ENCODE data around the gene PXDC1. TPM values are rescaled to one million over a fixed set of nuclear protein-coding genes. Genes with fewer than 3 reads are reported as not detected.

Gene PXDC1
- total RNA-seq, 2 experiments from 2014 or later: 0.47 TPM; not detected in 1

DNA sequence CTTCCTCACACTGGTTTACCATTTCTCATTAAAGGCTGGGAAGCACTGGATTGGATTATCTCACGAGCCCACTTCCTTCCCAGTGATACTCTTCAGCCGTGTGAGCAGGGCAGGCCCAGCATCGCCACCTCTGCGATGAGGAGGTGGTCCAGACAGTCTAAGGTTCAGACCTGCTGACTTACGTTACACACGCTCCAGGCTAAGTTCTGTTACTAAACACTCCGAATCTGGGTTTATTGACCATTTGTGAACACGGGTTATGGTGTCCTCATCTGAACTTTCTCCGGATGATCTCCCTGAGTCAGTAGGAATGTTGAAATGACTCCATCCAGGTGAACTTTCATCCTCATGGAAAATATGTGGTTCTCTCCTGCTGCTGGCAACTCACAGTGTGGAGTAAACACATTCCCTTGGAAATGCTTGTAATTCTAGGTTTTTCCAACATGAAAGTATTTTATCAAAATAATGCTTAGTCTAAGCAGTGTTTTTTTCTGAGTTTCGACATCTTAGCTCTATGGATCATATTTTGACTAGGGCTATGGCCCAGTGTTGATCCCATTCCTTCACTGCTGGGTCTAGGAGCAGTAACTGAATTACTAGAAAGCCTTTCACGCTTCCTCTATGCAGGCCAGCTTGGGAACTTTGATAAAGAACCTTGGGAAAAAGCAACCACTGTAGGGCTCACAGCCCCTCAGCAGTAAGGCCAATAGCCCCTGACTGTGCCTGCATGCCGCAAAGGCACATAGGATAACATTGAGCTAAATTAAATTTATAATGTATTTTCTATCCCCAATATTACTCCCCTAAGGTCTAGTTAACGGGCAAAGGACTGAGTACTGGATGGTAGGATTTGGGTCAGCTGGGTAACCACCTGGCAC, 37.7 kb upstream of the PXDC1 start:
- H3K4me1 Mint-ChIP-seq: no peaks in the 10 kb centered on the region

DNA sequence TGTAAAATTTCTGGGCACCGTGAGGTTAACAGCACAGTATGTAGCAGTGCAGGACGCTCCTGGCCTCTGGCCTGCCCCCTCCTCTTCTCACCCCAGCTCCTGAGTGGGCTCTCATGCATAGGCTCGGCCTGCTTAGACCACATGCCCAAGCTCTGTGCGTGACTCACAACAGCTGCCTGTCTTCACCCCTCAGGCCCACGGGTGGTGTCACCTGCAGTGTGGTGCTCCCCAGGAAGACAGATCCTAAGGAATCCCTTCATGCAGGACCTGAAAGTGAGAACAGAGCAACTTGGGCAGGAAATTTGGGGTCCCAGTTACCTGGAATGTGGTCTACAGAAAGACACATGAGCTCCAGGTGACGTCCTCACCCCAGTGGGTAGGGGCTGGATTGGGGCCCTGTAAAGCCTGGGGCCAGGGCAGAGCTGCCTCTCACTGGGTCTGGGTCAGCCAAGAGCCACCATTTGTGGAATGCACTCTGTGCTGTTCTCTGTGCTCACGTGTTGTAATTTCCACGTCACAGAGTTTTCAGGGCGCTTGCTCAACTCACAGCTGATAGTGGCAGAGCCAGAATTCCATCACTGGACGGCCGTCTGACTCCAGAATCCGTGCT, 37.0 kb upstream of the PXDC1 start:
- Mint-ChIP-seq H3K36me3 (no peaks in the 10 kb centered on the region), H3K27ac (no peak overlapping the region), H3K9me3 (ENCODE audit: low read depth) (no peaks in the 10 kb centered on the region), H3K4me1 (no peaks in the 10 kb centered on the region), H3K27me3 (peaks cover 3% of the 10 kb centered on the region), H3K4me3 (no peak overlapping the region)
- ATAC-seq (no peak), DNase-seq (no peak)
- CTCF ChIA-PET: no interaction called here

More for the DNA sequence above, 37.7 kb upstream of the PXDC1 start:
- DNase-seq (no peak), ATAC-seq (no peak)
- no peaks in the 10 kb centered on the region for H3K36me3 Mint-ChIP-seq
- H3K27me3 Mint-ChIP-seq: peaks cover 3% of the 10 kb centered on the region
- no peaks in the 10 kb centered on the region for H3K9me3 Mint-ChIP-seq (ENCODE audit: low read depth)
- H3K27ac Mint-ChIP-seq: no peak overlapping the region
- CTCF ChIA-PET: no interaction called here
- no peak overlapping the region for H3K4me3 Mint-ChIP-seq

DNA sequence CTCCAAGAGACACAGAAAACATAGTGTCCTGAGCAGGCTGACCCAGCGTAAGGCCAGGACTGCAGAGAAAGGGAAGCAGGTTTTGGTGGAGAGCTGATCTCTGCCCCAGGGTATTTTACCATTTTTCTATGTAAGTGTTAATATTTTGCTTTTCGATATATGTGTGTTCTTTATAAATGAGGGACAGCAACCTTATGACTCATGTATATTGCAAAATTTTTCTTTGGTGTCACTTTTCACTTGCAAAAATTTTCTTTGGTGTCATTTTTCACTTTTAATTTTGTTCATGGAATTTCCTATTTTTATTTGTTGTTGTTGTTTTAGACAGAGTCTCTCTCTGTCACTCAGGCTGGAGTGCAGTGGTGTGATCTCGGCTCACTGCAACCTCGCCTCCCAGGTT, 34.6 kb upstream of the PXDC1 start:
- DNase-seq (no peak), ATAC-seq (no peak)
- Mint-ChIP-seq H3K27ac (no peak overlapping the region), H3K4me1 (no peaks in the 10 kb centered on the region), H3K36me3 (no peaks in the 10 kb centered on the region), H3K27me3 (peaks cover 3% of the 10 kb centered on the region), H3K4me3 (no peak overlapping the region), H3K9me3 (ENCODE audit: low read depth) (no peaks in the 10 kb centered on the region)
- CTCF ChIA-PET: no interaction called here

DNA sequence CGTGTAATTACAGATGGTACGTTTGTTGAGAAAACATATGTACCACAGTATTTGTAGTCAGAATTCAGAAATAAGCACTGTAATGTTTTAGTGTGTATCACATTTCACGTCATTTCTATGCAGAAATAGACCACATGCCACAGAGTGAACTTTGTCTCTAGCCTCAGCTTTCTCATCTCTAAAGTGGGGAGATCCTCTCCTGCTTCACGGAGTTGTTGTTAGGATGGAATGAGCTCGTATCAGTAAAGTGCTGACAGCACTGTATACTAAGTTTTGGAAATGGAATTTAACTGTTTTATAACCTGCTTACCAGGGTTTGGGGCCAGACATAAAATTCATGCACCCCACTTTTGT, 34.2 kb upstream of the PXDC1 start:
- Mint-ChIP-seq H3K4me1 (no peaks in the 10 kb centered on the region), H3K36me3 (no peaks in the 10 kb centered on the region), H3K27me3 (peaks cover 3% of the 10 kb centered on the region), H3K4me3 (no peak overlapping the region), H3K9me3 (ENCODE audit: low read depth) (no peaks in the 10 kb centered on the region), H3K27ac (no peak overlapping the region)
- ATAC-seq: no peak
- CTCF ChIA-PET: no interaction called here
- DNase-seq: no peak

DNA sequence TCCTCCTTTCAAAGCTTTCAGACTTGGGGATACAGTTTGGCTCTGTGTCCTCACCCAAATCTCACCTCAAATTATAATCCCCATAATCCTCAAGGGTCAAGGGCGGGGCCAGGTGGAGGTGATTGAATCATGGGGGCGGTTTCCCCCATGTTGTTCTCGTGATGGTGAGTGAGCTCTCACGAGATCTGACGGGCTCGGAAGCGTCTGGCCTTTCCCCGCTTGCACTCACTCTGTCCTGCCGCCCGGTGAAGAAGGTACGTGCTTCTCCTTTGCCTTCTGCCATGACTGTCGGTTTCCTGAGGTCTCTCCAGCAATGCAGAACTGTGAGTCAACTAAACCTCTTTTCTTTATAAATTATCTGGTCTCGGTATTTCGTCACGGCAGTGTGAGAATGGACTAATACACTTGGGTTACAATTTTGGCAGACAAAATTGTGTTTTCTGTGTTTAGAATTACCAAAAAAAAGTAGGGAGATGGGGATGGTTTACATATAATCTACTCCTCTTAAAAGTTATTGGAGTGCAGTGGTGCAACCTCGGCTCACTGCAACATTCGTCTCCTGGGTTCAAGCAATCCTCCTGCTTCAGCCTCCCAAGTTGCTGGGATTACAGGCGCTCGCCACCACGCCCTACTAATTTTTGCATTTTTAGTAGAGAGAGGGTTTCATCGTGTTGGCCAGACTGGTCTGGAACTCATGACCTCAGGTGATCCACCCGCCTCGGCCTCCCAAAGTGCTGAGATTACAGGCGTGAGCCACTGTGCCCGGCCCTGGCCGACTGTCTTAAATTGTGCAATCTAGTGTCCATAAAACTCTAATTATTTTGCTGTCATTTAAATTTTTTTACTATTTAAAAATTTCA, 33.6 kb upstream of the PXDC1 start:
- no peak for ATAC-seq
- Mint-ChIP-seq H3K9me3 (ENCODE audit: low read depth) (no peaks in the 10 kb centered on the region), H3K27ac (no peak overlapping the region), H3K36me3 (no peaks in the 10 kb centered on the region), H3K27me3 (peaks cover 3% of the 10 kb centered on the region), H3K4me1 (no peaks in the 10 kb centered on the region), H3K4me3 (no peak overlapping the region)
- CTCF ChIA-PET: no interaction called here
- no peak for DNase-seq

DNA sequence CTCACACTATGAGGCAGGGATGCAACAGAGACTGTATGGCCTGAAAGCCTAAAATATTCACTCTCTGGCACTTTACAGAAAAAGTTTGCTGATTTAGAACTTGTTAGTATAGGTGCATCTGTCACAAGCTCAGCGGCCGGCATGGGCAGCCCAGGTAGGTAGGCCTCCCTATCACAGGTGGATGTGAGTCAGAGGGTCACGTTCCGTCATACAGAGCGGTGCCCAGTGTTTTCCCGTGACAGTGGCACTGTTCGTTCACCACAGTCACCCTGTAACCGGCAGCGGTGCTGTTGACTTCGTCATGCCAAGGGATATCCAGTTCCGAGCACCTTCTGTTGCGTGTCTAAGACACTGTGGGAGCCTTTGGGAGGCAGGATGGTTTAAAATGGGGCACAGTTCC, 32.9 kb upstream of the PXDC1 start:
- no peak overlapping the region for H3K27ac Mint-ChIP-seq
- H3K4me1 Mint-ChIP-seq: no peaks in the 10 kb centered on the region
- CTCF ChIA-PET: no interaction called here
- H3K9me3 Mint-ChIP-seq (ENCODE audit: low read depth): no peaks in the 10 kb centered on the region
- peaks cover 5% of the 10 kb centered on the region for H3K27me3 Mint-ChIP-seq
- ATAC-seq (no peak), DNase-seq (no peak)
- H3K36me3 Mint-ChIP-seq: no peaks in the 10 kb centered on the region
- H3K4me3 Mint-ChIP-seq: no peak overlapping the region

DNA sequence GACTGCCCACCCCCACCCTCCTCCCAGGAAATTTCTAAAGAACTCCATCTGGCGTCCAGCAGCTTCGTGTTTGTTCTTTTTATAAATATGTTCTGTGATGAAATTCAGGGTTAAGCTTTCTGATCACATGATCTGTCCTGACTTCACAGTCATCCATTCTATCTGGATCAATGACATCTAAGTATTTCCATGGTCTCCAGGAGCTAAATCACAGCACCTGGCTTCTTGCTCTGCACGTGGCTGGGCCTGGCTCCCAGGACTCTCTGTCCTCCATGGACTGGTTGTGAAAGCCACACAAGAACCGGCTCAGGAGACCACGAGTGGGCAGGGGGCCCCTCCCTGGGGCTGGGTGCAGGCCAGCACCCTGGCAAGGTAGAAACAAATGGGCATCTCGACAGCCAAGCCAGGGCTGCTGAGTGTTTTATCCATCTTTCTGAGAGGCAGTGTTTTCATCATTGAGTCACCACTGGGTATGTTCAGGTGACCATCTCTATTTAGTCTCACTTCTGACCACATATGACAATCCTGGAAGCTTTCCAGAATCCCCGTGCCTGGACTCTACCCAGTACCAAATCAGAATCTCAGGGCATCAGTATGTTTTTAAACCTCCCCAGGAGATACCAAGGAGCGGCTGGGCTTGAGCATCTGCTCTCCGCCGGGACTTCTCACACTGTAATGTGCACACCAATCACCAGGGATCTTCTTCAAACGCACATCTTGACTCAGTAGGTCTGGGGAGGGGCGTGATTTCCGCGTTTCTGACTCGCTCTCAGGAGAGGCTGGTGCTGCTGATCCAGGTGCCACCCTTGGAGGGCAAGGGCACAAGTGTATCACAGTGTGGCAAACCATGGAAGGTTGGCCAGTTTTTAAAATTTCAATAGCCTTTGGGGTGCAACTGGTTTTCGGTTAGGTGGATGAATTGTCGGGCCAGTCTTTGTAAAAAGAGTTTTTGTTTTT, 31.6 kb upstream of the PXDC1 start:
- H3K27ac Mint-ChIP-seq: no peak overlapping the region
- no peaks in the 10 kb centered on the region for H3K4me1 Mint-ChIP-seq
- no peaks in the 10 kb centered on the region for H3K9me3 Mint-ChIP-seq (ENCODE audit: low read depth)
- no peak overlapping the region for H3K4me3 Mint-ChIP-seq
- CTCF ChIA-PET: no interaction called here
- DNase-seq (no peak), ATAC-seq (no peak)
- H3K36me3 Mint-ChIP-seq: no peaks in the 10 kb centered on the region
- peaks cover 8% of the 10 kb centered on the region for H3K27me3 Mint-ChIP-seq

DNA sequence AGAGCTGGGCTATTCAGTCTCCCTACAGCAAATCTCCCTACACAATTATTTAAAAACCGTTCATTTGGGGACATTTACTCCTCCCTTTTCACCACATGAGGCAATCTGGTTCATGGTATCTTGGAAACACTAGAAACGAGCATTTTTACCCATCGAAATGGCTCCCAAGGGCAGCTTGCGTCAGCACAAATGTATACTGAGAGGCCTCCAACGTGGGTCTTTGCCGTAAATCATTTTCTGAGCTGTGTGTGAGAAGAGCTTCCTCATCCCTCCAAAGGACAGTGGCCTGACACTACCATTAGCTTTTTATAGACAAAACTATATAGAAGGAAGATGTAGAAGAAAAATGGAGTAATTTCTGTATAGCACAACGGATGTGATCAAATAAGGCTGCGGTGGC, 30.0 kb upstream of the PXDC1 start:
- Mint-ChIP-seq H3K4me1 (no peaks in the 10 kb centered on the region), H3K4me3 (no peak overlapping the region), H3K36me3 (no peaks in the 10 kb centered on the region), H3K9me3 (ENCODE audit: low read depth) (peaks cover 2% of the 10 kb centered on the region), H3K27me3 (peaks cover 5% of the 10 kb centered on the region), H3K27ac (no peak overlapping the region)
- CTCF ChIA-PET: no interaction called here
- ATAC-seq (no peak), DNase-seq (no peak)

DNA sequence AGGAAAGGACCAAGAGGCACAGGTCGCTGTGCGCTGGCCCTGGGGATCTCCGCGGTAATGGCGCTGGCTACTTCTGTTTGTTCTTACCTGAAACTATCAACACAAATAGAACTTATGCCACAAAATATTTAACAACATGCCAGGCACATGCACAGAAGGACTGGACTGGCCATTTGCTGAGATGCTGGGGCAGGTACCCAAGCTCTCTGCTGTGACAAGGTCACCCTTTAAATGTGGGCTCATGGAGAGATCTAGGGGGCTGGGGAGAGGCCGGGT, 28.0 kb upstream of the PXDC1 start:
- H3K27me3 Mint-ChIP-seq: peaks cover 5% of the 10 kb centered on the region
- CTCF ChIA-PET: no interaction called here

DNA sequence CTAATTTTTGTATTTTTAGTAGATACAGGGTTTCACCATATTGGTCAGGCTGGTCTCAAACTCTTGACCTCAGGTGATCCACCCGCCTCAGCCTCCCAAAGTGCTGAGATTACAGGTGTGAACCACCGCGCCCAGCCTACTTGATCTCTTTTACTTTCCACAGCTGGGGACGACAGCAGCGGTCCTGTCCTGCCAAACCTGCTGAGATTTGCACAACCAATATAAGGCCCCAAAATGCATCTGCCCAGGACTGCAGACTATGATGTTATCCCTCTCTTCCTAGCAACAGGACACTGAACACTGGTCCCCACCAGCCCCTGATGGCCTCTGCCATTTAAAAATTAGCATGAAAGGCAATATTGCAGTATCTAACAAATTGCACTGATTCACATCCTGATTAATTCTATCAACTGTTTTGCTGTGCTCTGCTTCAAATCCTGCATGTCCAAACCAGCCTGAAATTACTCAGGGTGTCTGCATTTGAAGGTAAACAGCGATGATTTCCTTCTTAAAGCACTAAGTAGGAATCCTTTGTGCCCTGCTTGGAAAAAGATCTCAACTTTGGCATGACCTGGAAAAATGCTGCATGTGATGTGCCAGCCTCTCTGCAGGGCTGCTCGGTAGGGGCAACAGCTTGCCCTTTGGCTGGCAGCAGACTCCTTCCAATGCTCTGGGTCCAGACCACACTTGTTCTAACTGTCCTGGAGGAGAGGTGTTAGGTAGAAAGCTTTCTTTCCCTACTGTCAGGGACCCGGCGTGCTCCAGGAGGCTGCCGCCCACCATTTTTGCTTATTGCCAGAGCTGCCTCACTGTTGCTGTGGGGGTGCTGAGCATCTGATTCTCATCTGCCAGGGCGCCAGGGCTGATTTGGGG, 27.4 kb upstream of the PXDC1 start:
- CTCF ChIA-PET: no interaction called here
- no peak for DNase-seq
- Mint-ChIP-seq H3K27ac (no peak overlapping the region), H3K9me3 (ENCODE audit: low read depth) (peaks cover 2% of the 10 kb centered on the region), H3K4me3 (no peak overlapping the region), H3K27me3 (peaks cover 5% of the 10 kb centered on the region), H3K4me1 (no peaks in the 10 kb centered on the region), H3K36me3 (no peaks in the 10 kb centered on the region)
- no peak for ATAC-seq

More for the DNA sequence above, 28.0 kb upstream of the PXDC1 start:
- Mint-ChIP-seq H3K9me3 (ENCODE audit: low read depth) (peaks cover 2% of the 10 kb centered on the region), H3K36me3 (no peaks in the 10 kb centered on the region), H3K4me3 (no peak overlapping the region), H3K4me1 (no peaks in the 10 kb centered on the region), H3K27ac (no peak overlapping the region)
- ATAC-seq (no peak), DNase-seq (no peak)

DNA sequence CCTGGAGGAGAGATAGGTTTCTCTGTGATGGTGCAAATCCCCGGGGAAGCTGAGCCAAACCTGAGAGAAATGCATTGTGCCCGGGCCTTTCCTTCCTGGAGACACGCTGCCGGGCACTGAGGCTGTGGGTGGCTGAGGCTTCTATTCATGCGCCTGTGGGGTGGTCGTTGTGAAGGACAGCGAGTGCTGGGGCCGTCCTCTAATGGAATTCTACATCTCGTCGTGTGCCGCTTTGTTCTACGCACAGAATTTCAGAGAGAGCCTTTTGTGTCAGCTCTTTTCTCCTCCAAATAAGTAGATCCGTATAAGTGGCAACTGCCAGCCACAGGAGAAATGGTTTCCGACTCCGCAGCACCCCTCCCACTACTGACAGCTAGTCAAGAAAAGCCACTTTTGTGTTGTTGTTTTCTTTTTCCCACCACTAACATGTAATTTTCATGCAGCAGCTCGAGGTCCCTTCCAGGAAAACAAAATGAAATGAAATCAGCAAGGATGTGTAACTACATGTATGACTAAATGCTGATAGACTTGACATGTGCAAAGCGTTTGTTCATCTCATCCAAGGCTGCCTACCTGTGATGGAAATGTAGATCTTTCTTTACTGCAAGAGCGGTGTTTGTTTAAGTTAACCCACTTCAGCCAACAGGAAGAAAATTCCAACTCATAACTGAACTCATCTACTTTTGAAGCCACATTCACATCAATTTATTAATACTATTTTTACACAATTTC, 26.4 kb upstream of the PXDC1 start:
- H3K27me3 Mint-ChIP-seq: peaks cover 5% of the 10 kb centered on the region
- no peaks in the 10 kb centered on the region for H3K36me3 Mint-ChIP-seq
- H3K27ac Mint-ChIP-seq: no peak overlapping the region
- no peak overlapping the region for H3K4me3 Mint-ChIP-seq
- CTCF ChIA-PET: no interaction called here
- H3K4me1 Mint-ChIP-seq: no peaks in the 10 kb centered on the region
- peaks cover 2% of the 10 kb centered on the region for H3K9me3 Mint-ChIP-seq (ENCODE audit: low read depth)
- ATAC-seq: no peak
- no peak for DNase-seq

DNA sequence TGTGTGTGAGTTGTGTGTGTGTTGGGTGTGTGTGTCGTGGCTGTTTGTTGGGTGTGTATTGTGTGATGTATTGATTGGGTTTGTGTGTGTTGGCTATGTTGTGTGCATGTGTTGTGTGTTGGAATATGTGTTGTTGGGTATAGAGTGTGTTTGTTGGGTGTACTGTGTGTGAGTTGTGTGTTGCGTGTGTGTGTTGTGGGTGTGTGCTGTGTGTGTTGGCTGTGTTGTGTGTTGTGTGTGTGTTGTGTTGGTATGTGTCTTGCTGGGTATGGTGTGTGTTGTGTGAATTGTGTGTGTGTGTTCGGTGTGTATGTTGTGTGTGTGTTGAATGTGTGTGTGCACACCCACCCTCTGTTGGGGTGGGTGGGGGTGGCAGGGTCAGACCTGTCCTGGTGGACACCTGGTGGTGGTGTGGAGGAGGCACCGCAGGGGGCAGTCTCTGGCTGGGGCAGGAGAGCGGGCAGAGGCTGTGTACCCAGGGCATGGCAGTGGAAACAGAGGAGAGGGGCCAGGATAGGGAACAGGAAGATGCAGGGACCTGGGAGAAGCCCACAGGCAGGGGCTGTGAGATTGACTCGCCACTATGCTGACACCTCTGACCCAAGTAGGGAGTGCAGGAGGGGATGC, 25.5 kb upstream of the PXDC1 start:
- DNase-seq (no peak), ATAC-seq (peak; percentile 27)
- peaks cover 2% of the 10 kb centered on the region for H3K9me3 Mint-ChIP-seq (ENCODE audit: low read depth)
- no peak overlapping the region for H3K4me3 Mint-ChIP-seq
- peaks cover 5% of the 10 kb centered on the region for H3K27me3 Mint-ChIP-seq
- no peaks in the 10 kb centered on the region for H3K36me3 Mint-ChIP-seq
- CTCF ChIA-PET: no interaction called here
- H3K27ac Mint-ChIP-seq: no peak overlapping the region
- no peaks in the 10 kb centered on the region for H3K4me1 Mint-ChIP-seq
